Mucosa of descending colon (tissue), 3 donors: ENCODE measurements around the gene SLC35D1. TPM values are rescaled to one million over a fixed set of nuclear protein-coding genes. Genes with fewer than 3 reads are reported as not detected.

Experiments used
- ATAC-seq: fragments of 200-7000 bp; cut with Tn5 transposase; one replicate; pipeline ENCODE4 v1.9.1; 2020; ENCODE audit warnings: mild to moderate bottlenecking, moderate library complexity
- DNase-seq, 3 donors: peaks; one replicate each; pipeline ENCODE4 v3.0.0-alpha.2; 2020
- H3K36me3 ChIP-seq: fragments of 200-600 bp; one replicate; pipeline ENCODE4 v1.8.0; 2021; ENCODE audit warnings: low read depth, mild to moderate bottlenecking
- H3K4me1 ChIP-seq: fragments of 200-600 bp; one replicate; pipeline ENCODE4 v1.8.0; 2021; ENCODE audit warnings: low read depth, mild to moderate bottlenecking
- H3K4me3 ChIP-seq: fragments of 200-600 bp; one replicate; pipeline ENCODE4 v1.8.0; 2021; ENCODE audit warnings: mild to moderate bottlenecking
- H3K9me3 ChIP-seq: fragments of 200-600 bp; one replicate; pipeline ENCODE4 v1.8.0; 2021; ENCODE audit warnings: mild to moderate bottlenecking
- intact Hi-C, 2 donors: fragments of 100-400 bp; cut with DNase I in 1 of 2; cut with micrococcal nuclease in 1 of 2; formaldehyde crosslinking; loops; one replicate each; pipeline versions ENCODE4 v1.11.0 to v1.11.1; 2022; cut with DNase I, micrococcal nuclease
- total RNA-seq, 3 donors: library from RNA; stranded (reverse); fragmentation: NEBNext Ultra II Directional in 2 of 3; extraction: Animal tissue kit (Norgen Biotek cat#: 25700) in 2 of 3; gene quantifications; one replicate each; pipeline versions ENCODE4 v1.2.1 to v1.2.4, GENCODE V29; 2021 to 2023
- TF ChIP-seq, protein P1 (sequence below): fragments of 200-600 bp; IDR thresholded peaks from one replicate; pipeline ENCODE4 v1.8.0; 2022; ENCODE audit warnings: antibody characterized with exemption, mild to moderate bottlenecking
- donor health status: DM: no; HTN: no; CAD: no; lungs with moderate emphysema.
- donor health status: DM: no; HTN: no; CAD: no.
- donor health status: DM: no; HTN: yes; CAD: no.

Gene SLC35D1
- total RNA-seq, 3 donors from 2014 or later = 38.0 to 84.1 (median 67.9) TPM

DNA sequence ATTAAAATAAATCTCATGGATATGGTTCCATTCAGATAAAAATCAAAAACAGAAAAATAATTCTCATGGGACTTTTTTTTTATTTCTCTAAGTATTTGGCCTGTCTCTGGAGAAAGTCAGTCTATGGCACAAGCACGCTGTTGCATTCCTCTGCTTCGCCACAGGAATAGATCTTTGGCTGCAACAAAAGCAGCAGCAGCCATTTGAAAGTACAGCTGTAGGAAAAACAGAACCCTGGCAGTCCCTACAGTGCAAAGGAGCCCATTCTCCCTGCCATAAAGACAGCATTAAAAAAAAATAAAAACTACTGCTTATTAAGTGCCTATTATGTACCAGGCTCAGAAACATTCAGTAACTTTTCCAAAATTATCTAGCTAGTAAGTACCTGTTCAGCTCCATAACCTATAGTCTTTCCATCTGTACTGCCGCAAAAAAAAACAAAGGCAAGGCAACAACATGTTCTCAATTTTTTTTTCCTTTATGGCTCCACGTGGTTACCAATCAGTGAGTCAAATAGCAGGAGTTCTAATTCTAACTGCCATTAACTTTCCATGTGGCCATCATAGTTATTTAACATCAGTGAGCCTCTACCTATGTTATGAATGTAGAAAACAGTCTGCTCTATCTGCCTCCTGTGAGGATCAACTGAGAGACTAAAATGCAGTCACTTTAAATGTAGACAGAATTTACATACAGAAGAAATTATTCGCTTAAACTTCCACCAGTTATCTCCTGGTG lies 22.7 kb downstream of the SLC35D1 start:
- Histone ChIP-seq H3K4me1 (no peaks in the 10 kb centered on the region), H3K4me3 (no peak overlapping the region), H3K36me3 (no peaks in the 10 kb centered on the region), H3K9me3 (no peaks in the 10 kb centered on the region)
- no peak for ATAC-seq
- TF ChIP-seq, protein P1, sequence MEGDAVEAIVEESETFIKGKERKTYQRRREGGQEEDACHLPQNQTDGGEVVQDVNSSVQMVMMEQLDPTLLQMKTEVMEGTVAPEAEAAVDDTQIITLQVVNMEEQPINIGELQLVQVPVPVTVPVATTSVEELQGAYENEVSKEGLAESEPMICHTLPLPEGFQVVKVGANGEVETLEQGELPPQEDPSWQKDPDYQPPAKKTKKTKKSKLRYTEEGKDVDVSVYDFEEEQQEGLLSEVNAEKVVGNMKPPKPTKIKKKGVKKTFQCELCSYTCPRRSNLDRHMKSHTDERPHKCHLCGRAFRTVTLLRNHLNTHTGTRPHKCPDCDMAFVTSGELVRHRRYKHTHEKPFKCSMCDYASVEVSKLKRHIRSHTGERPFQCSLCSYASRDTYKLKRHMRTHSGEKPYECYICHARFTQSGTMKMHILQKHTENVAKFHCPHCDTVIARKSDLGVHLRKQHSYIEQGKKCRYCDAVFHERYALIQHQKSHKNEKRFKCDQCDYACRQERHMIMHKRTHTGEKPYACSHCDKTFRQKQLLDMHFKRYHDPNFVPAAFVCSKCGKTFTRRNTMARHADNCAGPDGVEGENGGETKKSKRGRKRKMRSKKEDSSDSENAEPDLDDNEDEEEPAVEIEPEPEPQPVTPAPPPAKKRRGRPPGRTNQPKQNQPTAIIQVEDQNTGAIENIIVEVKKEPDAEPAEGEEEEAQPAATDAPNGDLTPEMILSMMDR = no peak
- DNase-seq = no peak
- intact Hi-C loops = no loop called here

DNA sequence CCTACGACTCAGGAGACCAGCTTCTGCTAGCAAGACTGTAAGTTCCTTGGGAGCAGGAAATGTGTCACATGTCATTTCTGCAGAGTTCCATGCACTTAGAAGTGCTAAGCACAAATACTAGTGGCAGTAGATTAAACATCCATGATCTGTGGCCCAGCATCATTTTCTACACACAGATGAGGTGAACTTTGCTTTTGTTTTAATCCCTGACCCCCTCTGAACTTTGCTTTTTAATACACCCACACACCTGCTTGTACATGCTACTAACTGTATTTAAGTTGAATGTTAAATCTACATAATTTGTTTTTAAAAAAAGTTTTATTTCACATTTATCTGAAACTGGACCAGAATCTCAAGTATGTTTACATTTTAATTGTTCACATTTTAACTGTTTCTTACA lies 24.5 kb downstream of the SLC35D1 start:
- intact Hi-C loops = no loop called here
- no peaks in the 10 kb centered on the region for H3K9me3 ChIP-seq
- H3K36me3 ChIP-seq = no peaks in the 10 kb centered on the region
- no peak overlapping the region for H3K4me3 ChIP-seq
- TF ChIP-seq, protein P1 = no peak
- no peak for DNase-seq
- ATAC-seq = no peak
- H3K4me1 ChIP-seq = no peaks in the 10 kb centered on the region

DNA sequence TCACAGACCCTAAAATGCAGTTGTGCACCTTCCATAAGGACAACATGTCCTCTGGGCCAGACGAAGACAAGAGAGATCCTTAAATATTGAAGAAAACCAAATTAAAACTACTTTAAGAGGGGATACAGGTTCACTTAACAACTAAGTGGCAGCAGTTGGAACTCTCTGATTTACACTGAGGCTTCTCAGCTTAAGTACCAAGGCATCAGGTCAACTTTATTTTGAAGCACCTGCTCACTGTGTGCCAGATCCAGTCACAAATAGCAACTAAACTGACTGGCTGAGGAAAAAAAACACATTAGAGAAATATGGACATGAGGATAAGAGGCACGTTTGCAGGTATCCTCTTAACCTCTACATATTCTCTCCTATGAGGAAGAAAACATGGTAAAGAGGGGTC lies 33.2 kb downstream of the SLC35D1 start:
- Histone ChIP-seq H3K9me3 (no peaks in the 10 kb centered on the region), H3K4me1 (no peaks in the 10 kb centered on the region), H3K36me3 (no peaks in the 10 kb centered on the region), H3K4me3 (no peak overlapping the region)
- ATAC-seq (no peak), DNase-seq (no peak)
- TF ChIP-seq, protein P1 = no peak
- intact Hi-C loops = no loop called here

DNA sequence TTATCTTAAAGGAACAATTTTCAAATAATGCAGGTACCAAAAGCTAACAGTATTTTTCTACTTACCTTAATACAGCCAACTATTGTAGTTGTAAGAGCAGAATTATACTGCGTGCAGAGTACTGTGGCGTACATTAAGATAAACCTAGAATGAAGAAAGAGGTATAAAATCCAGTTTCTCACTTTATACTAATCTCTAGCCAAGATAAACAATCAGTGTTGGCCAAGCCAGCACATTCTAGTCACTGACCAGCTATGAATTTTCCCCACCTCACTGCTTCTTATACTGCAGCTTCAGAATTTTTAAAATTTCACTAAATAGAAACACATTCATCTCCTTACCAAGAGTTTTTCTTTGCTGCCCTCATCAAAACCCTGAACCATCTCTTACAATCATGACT lies 33.6 kb downstream of the SLC35D1 start:
- Histone ChIP-seq H3K36me3 (no peaks in the 10 kb centered on the region), H3K9me3 (no peaks in the 10 kb centered on the region), H3K4me3 (no peak overlapping the region), H3K4me1 (no peaks in the 10 kb centered on the region)
- intact Hi-C loops = no loop called here
- DNase-seq (no peak), ATAC-seq (no peak)
- TF ChIP-seq, protein P1 = no peak

DNA sequence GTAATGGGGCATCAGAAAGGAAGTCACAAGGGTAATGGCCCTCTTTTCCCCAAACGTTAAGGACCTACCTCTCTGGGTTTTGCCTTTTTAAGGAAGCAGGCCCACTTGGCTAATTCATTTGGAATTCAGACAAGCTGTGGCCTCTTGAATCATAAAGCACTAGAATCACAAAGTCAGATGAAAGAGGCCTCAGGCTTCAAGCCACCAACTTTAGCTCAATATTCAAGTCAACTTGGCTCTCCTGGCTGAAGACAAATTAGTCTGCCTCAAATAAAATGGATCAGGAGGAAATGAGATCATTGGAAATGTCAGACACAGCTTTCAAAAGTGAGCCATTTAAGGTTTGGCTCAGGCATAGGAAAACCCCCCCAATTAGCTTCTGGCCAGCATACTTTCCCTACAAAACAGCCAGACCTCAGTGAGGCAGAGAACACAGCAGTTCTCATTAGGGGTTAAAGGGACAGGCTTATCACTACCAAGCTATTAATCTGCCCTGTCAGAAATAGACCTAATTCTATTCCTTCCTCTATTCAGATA lies 34.3 kb downstream of the SLC35D1 start:
- TF ChIP-seq, protein P1 = no peak
- no peaks in the 10 kb centered on the region for H3K4me1 ChIP-seq
- H3K4me3 ChIP-seq = no peak overlapping the region
- DNase-seq = no peak
- no peaks in the 10 kb centered on the region for H3K36me3 ChIP-seq
- intact Hi-C loops = no loop called here
- no peaks in the 10 kb centered on the region for H3K9me3 ChIP-seq
- no peak for ATAC-seq
